ENCODE results near the gene OR2S2.

GRCh38 chr9:35930521-35930920 lies 27.4 kb downstream of the OR2S2 start:
- TF ChIP-seq CTCF (conservative IDR thresholded peaks at IDR 0.05; ENCODE audit: low read depth, low read length) (no peak), EZH2phosphoT487 (IDR thresholded peaks at IDR 0.05; ENCODE audit: borderline replicate concordance, low read length) (no peak), EZH2 (IDR thresholded peaks at IDR 0.05; ENCODE audit: low read length, unreplicated experiment) (no peak)
